Nasal cavity respiratory epithelium epithelial cell of viscerocranial mucosa (primary cell): ENCODE data around the gene PLAAT3. TPM values are rescaled to one million over a fixed set of nuclear protein-coding genes. Genes with fewer than 3 reads are reported as not detected.

Source experiments
- total RNA-seq: library from RNA; depleted of rRNA; stranded (reverse); fragments of >200 nt; gene quantifications from 2 replicates; pipeline ENCODE4 v1.2.3, GENCODE V29; 2014

PLAAT3 gene
- 0.28 and 5.8 TPM in 2 replicates for total RNA-seq

GRCh38 chr11:63614136-63614671, at the start of gene PLAAT3:
Gene PLAAT3, minus strand, starts transcription at chr11:63614433. Its CDS starts 419 bp downstream, at chr11:63614014.

GRCh38 chr11:63563201-63564055, 50.8 kb downstream of the PLAAT3 start, which contains the start of gene PLAAT2:
Gene PLAAT2, minus strand, starts transcription at chr11:63563379. Its CDS starts 55 bp downstream, at chr11:63563324.

DNA sequence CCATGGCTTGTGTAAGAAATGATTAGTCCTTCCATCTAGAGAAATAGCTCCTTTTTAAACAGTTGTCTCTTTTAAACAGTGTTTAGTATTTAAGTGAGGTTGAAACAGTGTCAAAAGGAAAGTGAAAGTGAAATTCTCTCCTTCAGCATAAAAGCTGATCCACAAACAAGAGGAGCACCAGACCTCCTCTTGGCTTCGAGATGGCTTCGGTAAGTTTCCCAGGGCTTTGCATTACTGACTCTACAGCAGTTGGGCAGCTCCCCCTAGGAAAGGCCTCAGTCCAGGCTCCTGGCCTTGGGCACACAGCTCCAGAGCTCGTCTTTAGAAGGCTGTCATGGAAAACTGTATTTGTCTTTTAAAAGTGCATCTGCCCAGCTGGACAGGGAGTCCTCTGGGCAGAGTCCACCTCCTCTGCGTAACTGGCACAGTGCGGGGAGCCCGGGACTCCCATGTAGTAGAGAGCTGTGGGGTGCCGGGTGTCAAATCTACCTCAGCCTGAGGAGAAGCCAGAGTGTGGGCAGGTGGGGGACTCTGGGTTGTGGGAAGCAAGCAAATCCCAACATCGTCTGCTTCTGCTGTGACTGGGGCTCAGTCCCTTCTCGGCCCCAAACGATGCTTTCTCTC, 77.5 kb downstream of the PLAAT3 start, which contains the start of gene PLAAT4:
Gene PLAAT4, plus strand, starts transcription at position 140 of the 624 bp plus-strand sequence. Its CDS starts 61 bp downstream, at position 201.

Other genes starting within 250 kb of the PLAAT3 start
- gene SLC22A9, start 244.6 kb downstream of the PLAAT3 start, total RNA-seq: not detected in 2 replicates
- gene PLAAT5, start 123.3 kb downstream of the PLAAT3 start, total RNA-seq: not detected in 2 replicates
- not detected in 2 replicates for gene LGALS12, start 108.3 kb downstream of the PLAAT3 start, total RNA-seq
- 1.0 and 8.6 TPM in 2 replicates for gene PLAAT4, start 77.6 kb downstream of the PLAAT3 start, total RNA-seq
- gene PLAAT2, start 51.1 kb downstream of the PLAAT3 start, total RNA-seq: 0.50 and 2.4 TPM in 2 replicates
- gene ATL3, start 56.9 kb upstream of the PLAAT3 start, total RNA-seq: 93.1 and 99.5 TPM in 2 replicates
- 34.2 and 62.9 TPM in 2 replicates for gene RTN3, start 67.1 kb upstream of the PLAAT3 start, total RNA-seq
- gene ZFTA, start 154.3 kb upstream of the PLAAT3 start, total RNA-seq: 2.1 and 7.3 TPM in 2 replicates
- gene SPINDOC, start 199.0 kb upstream of the PLAAT3 start, total RNA-seq: 4.4 and 11.0 TPM in 2 replicates
- 19.5 and 44.6 TPM in 2 replicates for gene MARK2, start 224.7 kb upstream of the PLAAT3 start, total RNA-seq